ENCODE measurements around the gene FAM180B. TPM values are rescaled to one million over a fixed set of nuclear protein-coding genes. Genes with fewer than 3 reads are reported as not detected.
"Not testable (repeated sequence)": the region's sequence is repeated elsewhere in the genome, so short reads cannot be mapped to it uniquely, and the experiment has no call there.

Gene FAM180B
- total RNA-seq, 1 experiment from 2014 or later = not detected

GRCh38 chr11:47560426-47560825, 26.1 kb upstream of the FAM180B start:
- CTCF ChIA-PET = interaction anchor here (0.7 to 0.8 kb wide), 2 partner anchors 28 to 136 kb away, joined by 3 to 6 read pairs; no protein-coding TSS in a partner anchor
- BruUV-seq (replicated peaks) = no TSS peak

GRCh38 chr11:47562393-47562792, 24.1 kb upstream of the FAM180B start:
- H3K4me1 Mint-ChIP-seq (ENCODE audit: insufficient read depth, unreplicated experiment); intact Hi-C loops (cut with micrococcal nuclease); DNase-seq (ENCODE audit: unreplicated experiment); H3K36me3 Mint-ChIP-seq (ENCODE audit: insufficient read depth, unreplicated experiment); H3K4me3 Mint-ChIP-seq (ENCODE audit: unreplicated experiment); H3K9me3 Mint-ChIP-seq (ENCODE audit: unreplicated experiment); H3K27ac Mint-ChIP-seq (ENCODE audit: low read depth, unreplicated experiment); BruUV-seq (replicated peaks); CTCF ChIA-PET; H3K27me3 Mint-ChIP-seq (ENCODE audit: insufficient read depth, unreplicated experiment): not testable (repeated sequence)
- POLR2A ChIA-PET = interaction anchor here (1.2 kb wide), 1 partner anchor 10 kb away, joined by 5 read pairs; no protein-coding TSS in a partner anchor

More at GRCh38 chr11:47560426-47560825, 26.1 kb upstream of the FAM180B start:
- no peak overlapping the region for H3K4me3 Mint-ChIP-seq (ENCODE audit: unreplicated experiment)
- TF ChIP-seq CTCF (IDR thresholded peaks at IDR 0.05; ENCODE audit: unreplicated experiment) = no peak
- H3K4me1 Mint-ChIP-seq (ENCODE audit: insufficient read depth, unreplicated experiment) = peaks cover 6% of the 10 kb centered on the region
- no peaks in the 10 kb centered on the region for H3K36me3 Mint-ChIP-seq (ENCODE audit: insufficient read depth, unreplicated experiment)
- no peak overlapping the region for H3K27ac Mint-ChIP-seq (ENCODE audit: low read depth, unreplicated experiment)
- peak; percentile 37 for DNase-seq (ENCODE audit: unreplicated experiment)
- no peaks in the 10 kb centered on the region for H3K9me3 Mint-ChIP-seq (ENCODE audit: unreplicated experiment)
- POLR2A ChIA-PET = no interaction called here
- intact Hi-C loops (cut with micrococcal nuclease) = no loop called here
- no peaks in the 10 kb centered on the region for H3K27me3 Mint-ChIP-seq (ENCODE audit: insufficient read depth, unreplicated experiment)

GRCh38 chr11:47564366-47564765, 22.1 kb upstream of the FAM180B start:
- H3K9me3 Mint-ChIP-seq (ENCODE audit: unreplicated experiment); H3K4me1 Mint-ChIP-seq (ENCODE audit: insufficient read depth, unreplicated experiment); H3K27ac Mint-ChIP-seq (ENCODE audit: low read depth, unreplicated experiment); BruUV-seq (replicated peaks); H3K27me3 Mint-ChIP-seq (ENCODE audit: insufficient read depth, unreplicated experiment); H3K4me3 Mint-ChIP-seq (ENCODE audit: unreplicated experiment); DNase-seq (ENCODE audit: unreplicated experiment); H3K36me3 Mint-ChIP-seq (ENCODE audit: insufficient read depth, unreplicated experiment); intact Hi-C loops (cut with micrococcal nuclease): not testable (repeated sequence)
- ChIA-PET CTCF (interaction anchor here (0.7 to 3.1 kb wide), 5 partner anchors 11 to 190 kb away, joined by 3 to 22 read pairs (median 4); partner anchors contain the start of genes CELF1 and NDUFS3), POLR2A (interaction anchor here (0.6 to 4.6 kb wide), 7 partner anchors 9 to 203 kb away, joined by 3 to 61 read pairs (median 11); partner anchors contain the start of genes CELF1, KBTBD4, NDUFS3 and PSMC3)

GRCh38 chr11:47564933-47565339, 21.5 kb upstream of the FAM180B start:
- Mint-ChIP-seq H3K27me3 (ENCODE audit: insufficient read depth, unreplicated experiment) (no peaks in the 10 kb centered on the region), H3K4me3 (ENCODE audit: unreplicated experiment) (peak overlapping the region; percentile 73), H3K27ac (ENCODE audit: low read depth, unreplicated experiment) (no peak overlapping the region), H3K9me3 (ENCODE audit: unreplicated experiment) (no peaks in the 10 kb centered on the region), H3K4me1 (ENCODE audit: insufficient read depth, unreplicated experiment) (peaks cover 6% of the 10 kb centered on the region), H3K36me3 (ENCODE audit: insufficient read depth, unreplicated experiment) (no peaks in the 10 kb centered on the region)
- ChIA-PET CTCF (interaction anchor here (0.7 to 3.1 kb wide), 5 partner anchors 12 to 191 kb away, joined by 3 to 22 read pairs (median 4); partner anchors contain the start of genes CELF1 and NDUFS3), POLR2A (interaction anchor here (0.6 to 4.6 kb wide), 9 partner anchors 10 to 139 kb away, joined by 3 to 61 read pairs (median 6); partner anchors contain the start of genes CELF1, KBTBD4, NDUFS3 and PSMC3)
- BruUV-seq (replicated peaks) = TSS peak; percentile 39
- no peak for DNase-seq (ENCODE audit: unreplicated experiment)
- intact Hi-C loops (cut with micrococcal nuclease) = no loop called here
- no peak for TF ChIP-seq CTCF (IDR thresholded peaks at IDR 0.05; ENCODE audit: unreplicated experiment)

GRCh38 chr11:47565340-47566148, 20.9 kb upstream of the FAM180B start, which contains the start of gene PTPMT1:
Gene PTPMT1 (plus strand): TSS chr11:47565599. CDS start chr11:47565623, 24 bp downstream.
- Mint-ChIP-seq H3K27me3 (ENCODE audit: insufficient read depth, unreplicated experiment) (no peaks in the 10 kb centered on the region), H3K27ac (ENCODE audit: low read depth, unreplicated experiment) (no peak within 1 kb of the TSS), H3K4me3 (ENCODE audit: unreplicated experiment) (peak within 1 kb of the TSS; percentile 73), H3K36me3 (ENCODE audit: insufficient read depth, unreplicated experiment) (no peaks in the 10 kb centered on the region), H3K4me1 (ENCODE audit: insufficient read depth, unreplicated experiment) (peaks cover under 1% of the 10 kb centered on the region), H3K9me3 (ENCODE audit: unreplicated experiment) (no peaks in the 10 kb centered on the region)
- CTCF ChIA-PET = interaction anchor here (0.6 to 3.1 kb wide), 6 partner anchors 10 to 192 kb away, joined by 3 to 22 read pairs (median 4); partner anchors contain the start of genes CELF1 and NDUFS3
- intact Hi-C loops (cut with micrococcal nuclease) = no loop called here
- TF ChIP-seq CTCF (IDR thresholded peaks at IDR 0.05; ENCODE audit: unreplicated experiment) = no peak
- no TSS peak for BruUV-seq (replicated peaks)
- peak; percentile 50 for DNase-seq (ENCODE audit: unreplicated experiment)
- POLR2A ChIA-PET = interaction anchor here (0.8 to 4.6 kb wide), 8 partner anchors 13 to 139 kb away, joined by 3 to 61 read pairs (median 8); partner anchors contain the start of genes CELF1, KBTBD4, NDUFS3 and PSMC3
